Esophagus squamous epithelium (tissue), 5 donors: ENCODE measurements around the gene GAK. TPM values are rescaled to one million over a fixed set of nuclear protein-coding genes. Genes with fewer than 3 reads are reported as not detected.

Source experiments
- DNase-seq: peaks from one replicate; lab custom pipeline; 2025; lab: John Stamatoyannopoulos, UW
- H3K27ac ChIP-seq, 4 donors: fragments of 200-600 bp; sonication (generic); one replicate each; pipeline ENCODE4 v1.5.1; 2016 to 2019; ENCODE audit warnings: mild to moderate bottlenecking in 1 of 4
- H3K27me3 ChIP-seq, 4 donors: fragments of 200-600 bp; sonication (generic); 1 replicate in 3 of 4; 2 replicates in 1 of 4; pipeline versions ENCODE4 v1.5.1 to v1.6.0; 2017 to 2021; ENCODE audit warnings: antibody characterized with exemption in 1 of 4
- H3K36me3 ChIP-seq, 3 donors: fragments of 200-600 bp; sonication (generic); one replicate each; pipeline ENCODE4 v1.5.1; 2016 to 2019
- H3K4me1 ChIP-seq, 3 donors: fragments of 200-600 bp; sonication (generic); one replicate each; pipeline ENCODE4 v1.5.1; 2017 to 2019
- H3K4me3 ChIP-seq, 4 donors: fragments of 200-600 bp; sonication (generic); 1 replicate in 3 of 4; 2 replicates in 1 of 4; pipeline ENCODE4 v1.5.1; 2016 to 2019; ENCODE audit warnings: mild to moderate bottlenecking in 2 of 4, moderate library complexity in 1 of 4
- H3K9me3 ChIP-seq, 3 donors: fragments of 200-600 bp; sonication (generic); one replicate each; pipeline ENCODE4 v1.5.1; 2016 to 2019
- CTCF ChIP-seq, 6 experiments: fragments of 450-650 bp in 4 of 6; fragments of 200-600 bp in 2 of 6; sonication (generic) in 2 of 6; IDR thresholded peaks; one replicate each; pipeline ENCODE4 v1.5.1; 2016 to 2019; ENCODE audit warnings: antibody characterized with exemption in 6 of 6, mild to moderate bottlenecking in 4 of 6, moderate library complexity in 4 of 6
- POLR2A ChIP-seq, 4 donors: fragments of 450-650 bp; IDR thresholded peaks; one replicate each; pipeline ENCODE4 v1.6.1; 2017; ENCODE audit warnings: antibody characterized with exemption in 4 of 4, mild to moderate bottlenecking in 4 of 4, moderate library complexity in 3 of 4
- WGBS, 2 donors: methylation state at CpG; one replicate each; pipeline ENCODE4 v1.1.5; 2018; 5-methylcytosine and 5-hydroxymethylcytosine counted together
- intact Hi-C: fragments of 100-400 bp; cut with DNase I; formaldehyde crosslinking; loops from one replicate; pipeline ENCODE4 v1.15.0; 2022
- total RNA-seq, 4 donors: library from RNA; depleted of rRNA; stranded (reverse); fragments of >200 nt; gene quantifications; one replicate each; pipeline ENCODE4 v1.1.0, GENCODE V29; 2016
- donor health status: DM: yes; HTN: yes; CAD: no.

Gene GAK
- total RNA-seq, 4 donors from 2014 or later: 70.6 to 97.8 (median 80.7) TPM

- no peak for TF ChIP-seq POLR2A (IDR thresholded peaks at IDR 0.05)
- no peak for TF ChIP-seq CTCF (IDR thresholded peaks at IDR 0.05)
- intact Hi-C loops: no loop called here
These were observed 60.6 kb downstream of the GAK start for GRCh38 chr4:871484-871883.

GRCh38 chr4:870951-871350, 61.2 kb downstream of the GAK start:
- Histone ChIP-seq H3K4me1 (peaks cover 0 to 5% (median 0%) of the 10 kb centered on the region in 3 donors), H3K27ac (no peak overlapping the region), H3K27me3 (no peaks in the 10 kb centered on the region), H3K36me3 (peaks cover 31 to 99% (median 62%) of the 10 kb centered on the region in 3 donors), H3K9me3 (no peaks in the 10 kb centered on the region), H3K4me3 (no peak overlapping the region)
- intact Hi-C loops: no loop called here
- no peak for TF ChIP-seq CTCF (IDR thresholded peaks at IDR 0.05)
- no peak for TF ChIP-seq POLR2A (IDR thresholded peaks at IDR 0.05)
- whole genome bisulfite sequencing, 2 donors: no CpG with 5 or more reads among the region's 20 CpGs
- DNase-seq: no peak

More at GRCh38 chr4:871484-871883, 60.6 kb downstream of the GAK start:
- Histone ChIP-seq H3K27ac (no peak overlapping the region), H3K4me1 (peaks cover 0 to 5% (median 0%) of the 10 kb centered on the region in 3 donors), H3K36me3 (peaks cover 27 to 99% (median 62%) of the 10 kb centered on the region in 3 donors), H3K4me3 (no peak overlapping the region), H3K9me3 (no peaks in the 10 kb centered on the region), H3K27me3 (no peaks in the 10 kb centered on the region)
- 93 to 97% methylated on average over 3 to 9 of the region's 9 CpGs for WGBS, 2 donors
- no peak for DNase-seq

GRCh38 chr4:869776-870175, 62.3 kb downstream of the GAK start:
- H3K27me3 ChIP-seq: no peaks in the 10 kb centered on the region

GRCh38 chr4:868421-868820, 63.7 kb downstream of the GAK start:
- no peaks in the 10 kb centered on the region for H3K9me3 ChIP-seq
- intact Hi-C loops: no loop called here
- H3K4me3 ChIP-seq: no peak overlapping the region
- TF ChIP-seq POLR2A (IDR thresholded peaks at IDR 0.05) (no peak), CTCF (IDR thresholded peaks at IDR 0.05) (no peak)
- no peak overlapping the region for H3K27ac ChIP-seq
- 100% methylated on average over 2 of the region's 21 CpGs; no CpG with 5 or more reads in 1 of the 2 donors for WGBS, 2 donors
- peaks cover 42 to 99% (median 51%) of the 10 kb centered on the region in 3 donors for H3K36me3 ChIP-seq
- no peaks in the 10 kb centered on the region for H3K27me3 ChIP-seq
- H3K4me1 ChIP-seq: peaks cover 0 to 5% (median 0%) of the 10 kb centered on the region in 3 donors
- no peak for DNase-seq

More at GRCh38 chr4:869776-870175, 62.3 kb downstream of the GAK start:
- 89 to 98% methylated on average over 9 to 13 of the region's 15 CpGs for WGBS, 2 donors
- H3K4me1 ChIP-seq: peaks cover 0 to 5% (median 0%) of the 10 kb centered on the region in 3 donors
- TF ChIP-seq POLR2A (IDR thresholded peaks at IDR 0.05): no peak
- no peak for TF ChIP-seq CTCF (IDR thresholded peaks at IDR 0.05)
- H3K36me3 ChIP-seq: peaks cover 39 to 99% (median 54%) of the 10 kb centered on the region in 3 donors
- intact Hi-C loops: no loop called here
- no peak for DNase-seq
- no peaks in the 10 kb centered on the region for H3K9me3 ChIP-seq
- no peak overlapping the region for H3K27ac ChIP-seq
- H3K4me3 ChIP-seq: no peak overlapping the region

- no peak overlapping the region for H3K27ac ChIP-seq
- H3K4me1 ChIP-seq: peaks cover 0 to 5% (median 0%) of the 10 kb centered on the region in 3 donors
- WGBS, 2 donors: 100% methylated on average over 1 to 5 of the region's 26 CpGs
- no peaks in the 10 kb centered on the region for H3K9me3 ChIP-seq
- no peak overlapping the region for H3K4me3 ChIP-seq
- no peaks in the 10 kb centered on the region for H3K27me3 ChIP-seq
- TF ChIP-seq POLR2A (IDR thresholded peaks at IDR 0.05): no peak
- TF ChIP-seq CTCF (IDR thresholded peaks at IDR 0.05): no peak
- peaks cover 42 to 99% (median 56%) of the 10 kb centered on the region in 3 donors for H3K36me3 ChIP-seq
- no peak for DNase-seq
- intact Hi-C loops: no loop called here
These were observed 64.4 kb downstream of the GAK start for GRCh38 chr4:867526-868250.
